ENCODE results near the gene SLC13A5. TPM values are rescaled to one million over a fixed set of nuclear protein-coding genes. Genes with fewer than 3 reads are reported as not detected.
"Not testable (repeated sequence)": the region's sequence is repeated elsewhere in the genome, so short reads cannot be mapped to it uniquely, and the experiment has no call there.

Gene SLC13A5
- total RNA-seq, 1 donor from 2014 or later = 1.1 TPM

DNA sequence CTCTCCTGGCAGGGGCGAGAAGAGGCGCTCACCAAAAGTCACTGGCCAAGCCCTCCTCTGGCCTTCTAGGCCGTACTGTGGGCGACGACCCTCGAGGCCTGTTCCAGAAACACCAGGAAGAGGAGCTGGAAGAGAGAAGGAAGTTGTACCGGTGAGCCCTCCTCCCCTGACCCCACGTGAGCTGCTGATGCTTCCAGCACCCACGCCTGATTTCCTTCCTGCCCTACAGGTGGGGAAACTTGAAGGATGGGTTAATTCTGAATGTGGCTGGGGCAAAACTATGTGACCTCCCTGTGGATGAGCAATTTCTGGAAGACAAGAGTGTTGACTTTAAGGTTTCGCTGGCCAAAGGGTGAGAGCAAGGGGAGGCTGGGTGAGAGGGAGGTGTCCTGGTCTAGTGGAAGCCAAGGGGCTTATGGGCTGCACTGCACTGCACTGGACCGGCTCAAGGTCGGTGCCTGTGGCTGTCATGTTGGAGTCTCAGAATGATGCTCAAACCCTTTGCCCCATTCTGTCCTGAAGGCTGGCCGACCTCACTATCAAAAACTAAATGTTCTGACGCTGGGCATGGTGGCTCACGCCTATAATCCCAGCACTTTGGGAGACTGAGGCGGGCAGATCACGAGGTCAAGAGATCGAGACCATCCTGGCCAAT is 55.4 kb downstream of the SLC13A5 start:
- Mint-ChIP-seq H3K9me3 (ENCODE audit: low read depth) (peaks cover 6% of the 10 kb centered on the region), H3K27ac (ENCODE audit: unreplicated experiment) (no peak overlapping the region), H3K36me3 (ENCODE audit: low read depth) (peaks cover 8% of the 10 kb centered on the region), H3K27me3 (ENCODE audit: low read depth) (peaks cover 69% of the 10 kb centered on the region), H3K4me3 (ENCODE audit: unreplicated experiment) (peak overlapping the region; percentile 10), H3K4me1 (ENCODE audit: low read depth) (peaks cover 27% of the 10 kb centered on the region)
- no peak for TF ChIP-seq CTCF (IDR thresholded peaks at IDR 0.05)
- DNase-seq (ENCODE audit: low spot score) = no peak

- H3K9me3 Mint-ChIP-seq (ENCODE audit: low read depth); DNase-seq (ENCODE audit: low spot score); H3K27ac Mint-ChIP-seq (ENCODE audit: unreplicated experiment); H3K36me3 Mint-ChIP-seq (ENCODE audit: low read depth): not testable (repeated sequence)
- H3K4me1 Mint-ChIP-seq (ENCODE audit: low read depth) = peaks cover 31% of the 10 kb centered on the region
- H3K4me3 Mint-ChIP-seq (ENCODE audit: unreplicated experiment) = peak overlapping the region; percentile 33
- H3K27me3 Mint-ChIP-seq (ENCODE audit: low read depth) = peaks cover 62% of the 10 kb centered on the region
These were observed 56.2 kb downstream of the SLC13A5 start for GRCh38 chr17:6656797-6657632.

- DNase-seq (ENCODE audit: low spot score); H3K36me3 Mint-ChIP-seq (ENCODE audit: low read depth); H3K9me3 Mint-ChIP-seq (ENCODE audit: low read depth); H3K27ac Mint-ChIP-seq (ENCODE audit: unreplicated experiment): not testable (repeated sequence)
- Mint-ChIP-seq H3K4me3 (ENCODE audit: unreplicated experiment) (peak overlapping the region; percentile 63), H3K4me1 (ENCODE audit: low read depth) (peaks cover 31% of the 10 kb centered on the region), H3K27me3 (ENCODE audit: low read depth) (peaks cover 53% of the 10 kb centered on the region)
These were observed 57.3 kb downstream of the SLC13A5 start for GRCh38 chr17:6655732-6656361.

DNA sequence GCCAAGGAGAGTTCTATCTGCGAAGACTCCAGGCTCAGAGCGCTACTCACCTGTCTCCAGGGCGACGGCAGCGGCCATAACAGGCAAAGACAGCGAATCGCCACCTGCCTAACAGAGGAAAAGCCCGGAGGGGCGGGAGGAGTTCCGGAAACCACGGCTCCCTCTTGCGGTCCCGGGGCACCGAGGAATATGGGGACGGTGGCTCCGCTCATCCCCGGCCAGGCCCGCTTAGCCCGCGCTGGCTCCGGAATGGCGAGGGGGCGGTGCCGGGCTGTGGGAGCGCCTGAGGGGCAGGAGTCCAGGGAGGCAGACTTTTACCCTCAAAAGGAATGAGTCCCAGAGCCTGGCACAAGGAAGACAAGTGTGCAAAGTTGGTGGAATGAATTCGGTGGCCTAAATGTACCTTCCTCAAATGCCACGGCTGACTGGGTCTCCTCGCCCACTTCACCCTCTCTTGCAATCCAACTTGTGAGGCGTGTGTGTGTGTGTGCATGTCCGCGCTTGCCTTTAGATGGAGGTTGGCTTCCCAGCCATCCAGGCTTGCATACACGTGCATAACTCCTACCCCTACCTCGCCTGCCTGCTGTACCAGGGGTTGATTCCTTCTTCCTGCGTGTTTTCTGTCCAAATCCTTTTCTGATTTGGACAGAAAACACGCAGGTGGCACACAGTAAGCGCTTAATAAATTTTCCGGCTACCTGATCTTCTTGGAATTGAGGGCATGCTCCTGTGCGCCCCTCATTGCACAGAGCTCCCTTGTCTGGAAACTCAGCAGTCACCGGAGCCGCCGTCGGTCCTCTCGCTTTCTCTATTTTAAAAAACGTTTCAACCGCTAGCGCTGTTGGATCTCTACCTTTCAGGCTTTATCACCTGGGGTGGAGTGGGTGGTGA is 58.1 kb downstream of the SLC13A5 start:
- Mint-ChIP-seq H3K36me3 (ENCODE audit: low read depth) (peaks cover 8% of the 10 kb centered on the region), H3K4me1 (ENCODE audit: low read depth) (peaks cover 37% of the 10 kb centered on the region), H3K9me3 (ENCODE audit: low read depth) (peaks cover 6% of the 10 kb centered on the region), H3K27me3 (ENCODE audit: low read depth) (peaks cover 45% of the 10 kb centered on the region), H3K4me3 (ENCODE audit: unreplicated experiment) (peak overlapping the region; percentile 61), H3K27ac (ENCODE audit: unreplicated experiment) (no peak overlapping the region)
- TF ChIP-seq CTCF (IDR thresholded peaks at IDR 0.05) = no peak
- DNase-seq (ENCODE audit: low spot score) = no peak

- H3K9me3 Mint-ChIP-seq (ENCODE audit: low read depth) = peaks cover 6% of the 10 kb centered on the region
- H3K27ac Mint-ChIP-seq (ENCODE audit: unreplicated experiment) = no peak overlapping the region
- H3K27me3 Mint-ChIP-seq (ENCODE audit: low read depth) = peaks cover 25% of the 10 kb centered on the region
- H3K36me3 Mint-ChIP-seq (ENCODE audit: low read depth) = peaks cover 10% of the 10 kb centered on the region
- peaks cover 50% of the 10 kb centered on the region for H3K4me1 Mint-ChIP-seq (ENCODE audit: low read depth)
- no peak for TF ChIP-seq CTCF (IDR thresholded peaks at IDR 0.05)
- H3K4me3 Mint-ChIP-seq (ENCODE audit: unreplicated experiment) = peak overlapping the region; percentile 91
- no peak for DNase-seq (ENCODE audit: low spot score)
These were observed 61.2 kb downstream of the SLC13A5 start for GRCh38 chr17:6651919-6652452.

Measured in chondrocyte (in vitro differentiated cells).